ENCODE data around the gene FSD1L. TPM values are rescaled to one million over a fixed set of nuclear protein-coding genes. Genes with fewer than 3 reads are reported as not detected.
"Not testable (repeated sequence)": the region's sequence is repeated elsewhere in the genome, so short reads cannot be mapped to it uniquely, and the experiment has no call there.

Gene FSD1L
- total RNA-seq, 4 donors from 2014 or later = 8.5 to 19.6 (median 12.4) TPM

- Histone ChIP-seq H3K36me3 (peaks cover 3 to 40% of the 10 kb centered on the region in 2 donors), H3K9me3 (no peaks in the 10 kb centered on the region)
Observed at GRCh38 chr9:105511446-105511845, 63.6 kb downstream of the FSD1L start.

GRCh38 chr9:105515811-105516413, 68.1 kb downstream of the FSD1L start:
- H3K9me3 ChIP-seq = no peaks in the 10 kb centered on the region

More at GRCh38 chr9:105511446-105511845, 63.6 kb downstream of the FSD1L start:
- TF ChIP-seq POLR2A (IDR thresholded peaks at IDR 0.05) = no peak
- TF ChIP-seq CTCF (IDR thresholded peaks at IDR 0.05 in 4 of 5, conservative IDR thresholded peaks at IDR 0.05 in 1 of 5) = no peak
- intact Hi-C loops (cut with DNase I; ENCODE audit: low total_unique reads) (no loop called here), in situ Hi-C loops (cut with MboI; ENCODE audit: low sequenced_read_pairs in 4 of 4) (no loop called here)
- DNase-seq (no peak), ATAC-seq (no peak)
- Histone ChIP-seq H3K27me3 (no peaks in the 10 kb centered on the region), H3K4me3 (no peak overlapping the region), H3K4me1 (no peaks in the 10 kb centered on the region), H3K27ac (no peak overlapping the region)

DNA sequence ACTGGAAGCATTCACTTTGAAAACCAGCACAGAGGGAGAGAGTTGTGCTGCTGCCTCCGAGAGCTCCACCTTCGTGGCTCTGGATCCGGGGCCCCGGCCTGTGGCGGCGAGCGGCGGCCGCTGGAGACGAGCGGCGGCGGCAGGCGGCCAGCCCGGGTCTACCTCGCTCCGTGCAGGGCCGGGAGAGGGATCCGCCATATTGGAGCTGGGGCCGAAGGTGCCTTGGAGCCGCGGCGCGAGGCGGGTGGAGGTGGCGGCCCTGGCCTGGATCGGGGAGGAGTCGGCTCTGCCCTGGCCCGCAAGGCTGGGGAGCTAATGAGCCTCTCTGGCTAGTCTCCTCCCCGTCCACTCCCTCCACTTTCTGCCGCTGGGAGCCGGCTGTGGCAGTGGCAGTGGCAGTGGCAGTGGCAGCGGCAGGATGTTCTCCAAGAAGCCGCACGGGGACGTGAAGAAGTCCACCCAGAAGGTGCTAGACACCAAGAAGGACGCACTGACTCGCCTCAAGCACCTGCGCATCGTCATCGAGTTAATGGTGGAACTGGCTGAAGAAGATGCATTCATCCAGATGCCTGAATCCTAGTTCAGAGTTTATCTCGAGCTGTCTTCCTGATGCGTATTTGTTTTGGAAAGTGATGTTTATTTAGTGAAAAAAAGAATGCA, 72.0 kb downstream of the FSD1L start:
- in situ Hi-C loops (cut with MboI; ENCODE audit: low sequenced_read_pairs in 4 of 4); H3K9me3 ChIP-seq; H3K27me3 ChIP-seq; H3K4me1 ChIP-seq; intact Hi-C loops (cut with DNase I; ENCODE audit: low total_unique reads); DNase-seq: not testable (repeated sequence)
- Histone ChIP-seq H3K4me3 (peak overlapping the region in 2 of 4 donors; percentile 54 to 63), H3K27ac (peak overlapping the region; percentile 63 to 81 (median 70)), H3K36me3 (peaks cover 0 to 20% of the 10 kb centered on the region in 2 donors)
- ATAC-seq = peak in 1 of 2 donors; percentile 27

More at GRCh38 chr9:105515811-105516413, 68.1 kb downstream of the FSD1L start:
- no peak for DNase-seq
- in situ Hi-C loops (cut with MboI; ENCODE audit: low sequenced_read_pairs in 4 of 4) = no loop called here
- peaks cover 3 to 44% of the 10 kb centered on the region in 2 donors for H3K36me3 ChIP-seq
- no peak overlapping the region for H3K4me3 ChIP-seq
- no peaks in the 10 kb centered on the region for H3K27me3 ChIP-seq
- no peak for ATAC-seq
- intact Hi-C loops (cut with DNase I; ENCODE audit: low total_unique reads) = no loop called here
- TF ChIP-seq CTCF (IDR thresholded peaks at IDR 0.05 in 4 of 5, conservative IDR thresholded peaks at IDR 0.05 in 1 of 5) (no peak), POLR2A (IDR thresholded peaks at IDR 0.05) (no peak)
- no peak overlapping the region for H3K27ac ChIP-seq
- H3K4me1 ChIP-seq = no peaks in the 10 kb centered on the region

GRCh38 chr9:105520992-105521391, 73.2 kb downstream of the FSD1L start:
- H3K36me3 ChIP-seq; H3K9me3 ChIP-seq; H3K27me3 ChIP-seq; H3K4me3 ChIP-seq; H3K27ac ChIP-seq; H3K4me1 ChIP-seq; in situ Hi-C loops (cut with MboI; ENCODE audit: low sequenced_read_pairs in 4 of 4); intact Hi-C loops (cut with DNase I; ENCODE audit: low total_unique reads); ATAC-seq; DNase-seq: not testable (repeated sequence)

- DNase-seq; H3K4me1 ChIP-seq; H3K36me3 ChIP-seq; H3K27me3 ChIP-seq; intact Hi-C loops (cut with DNase I; ENCODE audit: low total_unique reads); in situ Hi-C loops (cut with MboI; ENCODE audit: low sequenced_read_pairs in 4 of 4); H3K4me3 ChIP-seq; H3K9me3 ChIP-seq; H3K27ac ChIP-seq; ATAC-seq: not testable (repeated sequence)
Observed at GRCh38 chr9:105522618-105523385, 75.0 kb downstream of the FSD1L start.

GRCh38 chr9:105531530-105531929, 83.7 kb downstream of the FSD1L start:
- TF ChIP-seq CTCF (IDR thresholded peaks at IDR 0.05 in 4 of 5, conservative IDR thresholded peaks at IDR 0.05 in 1 of 5) (no peak), POLR2A (IDR thresholded peaks at IDR 0.05) (no peak)
- intact Hi-C loops (cut with DNase I; ENCODE audit: low total_unique reads) (no loop called here), in situ Hi-C loops (cut with MboI; ENCODE audit: low sequenced_read_pairs in 4 of 4) (no loop called here)
- ATAC-seq (no peak), DNase-seq (no peak)
- no peaks in the 10 kb centered on the region for H3K9me3 ChIP-seq
- H3K27me3 ChIP-seq = no peaks in the 10 kb centered on the region
- H3K36me3 ChIP-seq = peaks cover 0 to 13% of the 10 kb centered on the region in 2 donors
- no peak overlapping the region for H3K27ac ChIP-seq
- H3K4me1 ChIP-seq = no peaks in the 10 kb centered on the region
- no peak overlapping the region for H3K4me3 ChIP-seq
